GM19023 (cell line): ENCODE results near the gene ST8SIA6.

Experiments used
- ATAC-seq: cut with Tn5 transposase; IDR thresholded peaks from one replicate; pipeline ENCODE4 v1.9.1; 2021; ENCODE audit warnings: mild to moderate bottlenecking, moderate library complexity; ENCODE audit not compliant: unreplicated experiment

Gene ST8SIA6

DNA sequence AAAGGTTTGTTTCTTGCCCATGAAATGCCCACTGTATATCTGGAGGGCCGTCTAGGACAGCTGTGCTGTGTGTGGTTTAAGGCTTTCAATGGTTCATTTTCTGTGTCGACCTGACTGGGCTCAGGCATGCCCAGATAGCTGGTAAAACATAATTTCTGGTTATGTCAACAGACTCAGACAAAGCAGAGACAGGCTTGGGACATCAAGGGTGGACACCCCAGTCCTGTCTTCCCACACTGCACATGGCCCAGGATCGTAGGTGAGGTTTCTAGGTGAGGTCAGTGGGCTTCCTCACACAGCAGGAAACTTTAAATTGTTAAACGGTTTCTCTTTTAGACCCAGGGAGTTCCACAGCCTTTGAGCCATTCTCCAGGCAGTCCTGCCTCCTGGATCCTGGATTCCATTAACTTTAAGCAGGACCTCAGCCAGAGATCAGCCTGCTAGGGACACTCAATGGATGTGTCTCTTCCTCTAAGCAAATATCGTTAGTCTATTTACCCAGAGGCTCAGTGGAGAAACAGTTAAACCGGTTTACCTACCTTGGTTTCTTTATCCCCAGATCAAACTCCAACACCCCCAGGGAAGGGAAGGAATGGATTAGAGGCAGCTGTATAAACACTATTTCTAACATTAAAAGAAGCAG is 66.4 kb downstream of the ST8SIA6 start:
- no peak for ATAC-seq

- ATAC-seq, result no peak
Observed at GRCh38 chr10:17386616-17387075, 67.7 kb downstream of the ST8SIA6 start.

DNA sequence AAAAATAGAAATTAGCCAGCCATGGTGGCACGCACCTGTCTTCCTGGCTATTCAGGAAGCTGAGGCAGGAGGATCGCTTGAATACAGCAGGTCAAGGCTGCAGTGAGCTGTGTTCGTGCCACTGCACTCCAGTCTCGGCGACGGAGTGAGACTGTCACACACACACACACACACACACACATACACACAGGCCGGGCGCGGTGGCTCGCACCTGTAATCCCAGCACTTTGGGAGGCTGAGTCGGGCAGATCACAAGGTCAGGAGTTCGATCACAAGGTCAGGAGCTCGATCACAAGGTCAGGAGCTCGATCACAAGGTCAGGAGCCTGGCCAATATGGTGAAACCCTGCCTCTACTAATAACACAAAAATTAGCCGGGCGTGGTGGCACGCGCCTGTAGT is 68.4 kb downstream of the ST8SIA6 start:
- ATAC-seq, result no peak

- ATAC-seq, result no peak
Observed at GRCh38 chr10:17385066-17385465, 69.3 kb downstream of the ST8SIA6 start.

- ATAC-seq, result no peak
Observed at GRCh38 chr10:17383801-17384555, 70.4 kb downstream of the ST8SIA6 start.

DNA sequence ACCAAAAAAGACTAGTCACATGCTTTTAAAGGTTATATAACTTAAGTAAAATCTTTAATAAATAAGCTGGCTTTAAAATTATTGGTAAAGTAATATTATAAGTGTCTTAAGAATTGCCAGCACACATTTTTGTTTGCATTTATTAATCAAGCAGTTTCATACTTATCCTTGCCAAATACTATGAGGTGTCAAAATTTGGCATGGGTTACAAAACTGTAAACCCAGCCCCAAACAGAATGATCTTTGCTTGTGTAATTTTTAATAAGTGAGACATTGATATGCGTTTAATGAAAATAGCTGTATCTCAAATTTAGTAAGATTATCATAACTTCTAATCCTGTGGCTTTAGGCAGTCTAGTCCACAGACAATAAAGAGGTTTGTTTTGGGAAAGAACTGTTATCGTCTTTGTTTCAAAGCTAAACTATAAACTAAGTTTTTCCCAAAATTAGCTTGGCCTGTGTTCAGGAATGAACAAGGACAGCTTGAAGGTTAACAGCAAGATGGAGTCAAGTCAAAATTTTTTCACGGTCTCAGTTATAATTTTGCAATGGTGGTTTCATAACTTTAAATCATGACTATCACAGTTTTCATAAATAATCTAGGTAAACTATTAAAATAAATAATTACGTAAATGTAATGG is 72.8 kb downstream of the ST8SIA6 start:
- ATAC-seq, result no peak

- no peak for ATAC-seq
Observed at GRCh38 chr10:17380888-17381287, 73.5 kb downstream of the ST8SIA6 start.

DNA sequence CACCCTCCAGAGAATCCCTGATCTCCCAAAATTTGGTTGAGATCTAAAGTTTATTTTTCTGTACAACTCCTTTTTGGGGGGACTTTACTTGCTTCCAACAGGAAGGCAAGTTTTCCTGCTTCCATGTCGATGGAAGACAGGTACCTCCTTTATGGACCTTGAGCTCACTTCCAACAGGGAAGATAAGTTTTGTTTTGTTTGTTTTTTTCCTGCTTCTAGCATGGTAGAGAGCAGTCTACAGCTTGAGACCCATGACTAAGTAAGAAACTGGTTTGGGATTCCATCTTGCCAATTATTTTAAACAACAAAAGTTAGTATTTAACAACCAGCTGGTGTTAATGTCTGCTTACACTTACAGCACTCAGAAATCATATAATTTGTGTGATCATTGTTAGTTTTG is 74.4 kb downstream of the ST8SIA6 start:
- no peak for ATAC-seq

DNA sequence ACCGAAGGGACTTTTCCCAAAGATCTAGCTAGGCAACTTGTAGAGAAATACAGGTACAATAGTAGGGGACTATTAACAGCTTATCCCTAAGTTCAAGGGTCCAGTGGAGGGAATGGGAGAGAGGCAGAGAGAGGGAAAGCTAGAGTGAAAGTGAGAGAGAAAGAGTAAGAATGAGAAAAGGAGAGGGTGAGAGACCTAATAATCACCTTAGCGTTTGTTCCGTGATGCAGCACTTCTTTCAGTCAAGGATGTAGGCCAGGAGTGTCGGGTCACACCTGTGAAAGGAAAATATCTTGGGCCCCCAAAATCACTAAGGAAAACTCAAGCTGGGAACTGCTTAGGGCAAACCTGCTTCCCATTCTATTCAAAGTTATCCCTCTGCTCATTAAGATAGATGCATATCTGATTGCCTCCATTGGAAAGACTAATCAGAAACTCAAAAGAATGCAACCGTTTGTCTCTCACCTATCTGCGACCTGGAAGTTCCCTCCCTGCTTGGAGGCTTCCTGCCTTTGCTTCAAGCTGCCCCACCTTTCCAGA is 75.2 kb downstream of the ST8SIA6 start:
- no peak for ATAC-seq

DNA sequence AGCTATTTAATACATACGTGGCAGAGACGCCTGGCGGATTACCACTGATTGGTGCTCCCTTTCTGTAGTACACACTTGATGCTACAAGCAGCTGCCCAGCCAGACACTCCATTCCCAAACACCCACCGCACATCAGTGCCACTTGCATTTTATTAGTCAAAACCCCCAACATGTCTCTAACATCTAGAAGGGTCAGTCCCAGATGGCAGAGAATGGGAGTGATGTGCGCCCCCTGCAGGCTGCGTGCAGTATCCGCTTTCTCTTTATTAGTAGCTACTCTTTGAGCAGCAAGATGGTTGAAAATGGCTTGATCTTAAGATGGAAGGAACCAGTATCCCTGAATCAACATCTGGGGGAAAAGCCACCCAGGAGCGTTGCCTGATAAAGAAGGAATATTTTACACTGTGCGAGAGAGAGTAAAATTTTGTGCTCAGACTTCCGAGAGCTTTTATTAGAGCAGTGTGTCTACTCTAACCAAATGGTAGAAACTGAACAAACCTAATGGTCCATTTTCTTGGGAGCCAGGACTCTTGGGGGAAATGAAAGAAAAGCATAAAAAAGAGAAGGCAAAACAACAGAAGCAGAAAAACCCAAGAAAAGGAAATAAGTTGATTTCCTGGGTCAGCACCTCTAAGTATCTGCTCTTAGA is 78.3 kb downstream of the ST8SIA6 start:
- ATAC-seq, result no peak

- no peak for ATAC-seq
Observed at GRCh38 chr10:17368708-17369272, 85.6 kb downstream of the ST8SIA6 start.

DNA sequence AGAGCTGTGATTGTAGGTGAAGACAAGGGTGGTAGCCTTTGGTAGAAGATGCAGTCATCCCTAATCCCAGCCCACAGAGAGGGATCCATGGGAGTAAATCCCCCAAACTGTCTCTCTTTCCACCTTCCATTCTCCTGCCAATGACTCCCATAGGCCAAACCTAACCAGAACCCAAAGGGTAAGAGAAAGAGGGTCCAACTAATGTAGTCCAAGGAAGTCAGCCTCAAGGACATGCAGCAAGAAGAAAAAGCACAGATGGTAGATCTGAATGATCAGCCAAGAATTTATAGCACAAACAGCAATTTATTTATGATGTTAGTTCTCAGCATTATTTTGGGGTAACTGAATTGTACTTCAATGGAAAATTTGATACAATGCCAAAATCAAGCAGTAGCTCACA is 87.7 kb downstream of the ST8SIA6 start:
- no peak for ATAC-seq

DNA sequence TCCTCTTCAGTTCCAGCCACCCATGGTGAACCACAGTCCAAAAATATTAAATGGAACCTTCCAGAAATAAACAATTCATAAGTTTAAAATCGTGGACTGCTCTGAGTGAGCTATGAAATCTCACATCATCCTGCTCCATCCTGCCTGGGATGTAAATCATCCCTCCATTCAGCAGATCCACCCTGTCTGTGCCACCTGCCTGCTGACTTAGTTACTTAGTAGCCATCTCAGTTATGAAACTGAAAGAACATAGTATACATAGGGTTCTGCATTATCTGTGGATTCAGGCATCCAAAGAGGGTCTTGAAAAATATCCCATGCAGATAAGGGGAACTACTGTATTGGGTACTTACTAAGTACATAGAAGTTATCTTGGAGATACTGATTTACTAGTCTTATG is 89.0 kb downstream of the ST8SIA6 start:
- ATAC-seq, result no peak

GRCh38 chr10:17358461-17358860 is 95.9 kb downstream of the ST8SIA6 start:
- no peak for ATAC-seq

GRCh38 chr10:17357781-17358180 is 96.6 kb downstream of the ST8SIA6 start:
- ATAC-seq, result no peak

- no peak for ATAC-seq
Observed at GRCh38 chr10:17356820-17357219, 97.6 kb downstream of the ST8SIA6 start.

DNA sequence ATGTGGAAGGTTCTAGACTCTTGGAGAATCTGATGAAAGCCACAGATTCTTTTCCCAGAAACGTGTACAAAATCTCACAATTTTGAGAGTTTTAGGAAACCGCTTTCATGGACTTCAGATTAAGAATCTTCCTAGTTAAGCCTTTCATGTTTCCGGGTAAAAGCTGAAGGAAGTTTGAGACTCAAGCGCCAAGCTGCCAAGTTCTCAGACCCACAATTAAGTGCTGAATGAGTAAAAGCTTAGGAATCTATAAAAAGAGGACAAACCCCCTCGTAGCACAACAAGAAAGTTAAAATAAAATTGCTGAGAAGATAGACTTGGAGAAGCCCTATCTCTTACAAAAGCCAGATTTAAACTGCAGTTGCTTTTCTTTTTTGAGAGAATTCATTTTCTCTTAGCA is 99.6 kb downstream of the ST8SIA6 start:
- ATAC-seq, result no peak

- no peak for ATAC-seq
Observed at GRCh38 chr10:17353568-17354300, 100.7 kb downstream of the ST8SIA6 start.

GRCh38 chr10:17352583-17352982 is 101.8 kb downstream of the ST8SIA6 start:
- ATAC-seq, result no peak

DNA sequence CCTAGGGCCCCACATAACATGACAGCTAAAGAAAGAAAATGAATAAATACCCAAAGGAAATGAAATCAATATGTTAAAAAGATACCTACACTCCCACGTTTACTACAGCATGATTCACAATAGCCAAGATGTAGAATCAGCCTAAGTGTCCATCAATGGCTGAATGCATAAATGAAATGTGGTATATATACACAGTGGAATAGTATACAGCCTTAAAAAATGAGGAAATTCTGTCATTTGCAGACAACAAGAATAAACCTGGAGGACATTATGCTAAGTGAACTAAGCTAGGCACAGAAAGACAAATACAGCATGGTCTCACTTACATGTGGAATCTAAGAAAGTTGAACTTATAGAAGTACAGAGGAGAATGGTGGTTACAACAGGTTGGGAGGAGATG is 102.9 kb downstream of the ST8SIA6 start:
- no peak for ATAC-seq
